AG04450 (cell line): ENCODE data around the gene FBXO15. TPM values are rescaled to one million over a fixed set of nuclear protein-coding genes. Genes with fewer than 3 reads are reported as not detected.

ENCODE experiments used
- CTCF ChIA-PET: fragments of 300-600, 350-600 bp; formaldehyde crosslinking; extraction: SDS; loops from one replicate; lab custom pipeline; 2022; ENCODE audit warnings: antibody characterized with exemption, inconsistent platforms; lab: Charles Lee
- POLR2A ChIA-PET: fragments of 350-600 bp; formaldehyde crosslinking; extraction: SDS; loops from one replicate; lab custom pipeline; 2021; ENCODE audit warnings: antibody characterized with exemption, inconsistent platforms; lab: Yijun Ruan, JAX
- DNase-seq: peaks from one replicate; pipeline ENCODE4 v3.0.0-alpha.2; 2011; ENCODE audit warnings: low read depth, low spot score
- H3K27ac ChIP-seq: one replicate; pipeline ENCODE4 v1.5.1; 2012; ENCODE audit warnings: low read depth, low read length, control low read depth
- H3K27me3 ChIP-seq: one replicate; pipeline ENCODE4 v1.6.0; 2012; ENCODE audit warnings: low read length; ENCODE audit not compliant: control insufficient read depth, insufficient read depth
- H3K4me3 ChIP-seq: 2 replicates; pipeline ENCODE4 v1.5.1; 2011; ENCODE audit warnings: mild to moderate bottlenecking, low read depth, low read length, control low read depth
- H3K9me3 ChIP-seq: 2 replicates; pipeline ENCODE4 v1.5.1; 2012; ENCODE audit warnings: low read length; ENCODE audit not compliant: control insufficient read depth, insufficient read depth
- polyA plus RNA-seq: library from polyadenylated mRNA; depleted of rRNA; stranded (reverse); fragments of >200 nt; gene quantifications from 2 replicates; pipeline ENCODE4 v1.2.3, GENCODE V29; 2011
- TF ChIP-seq, protein P1 (sequence below): IDR thresholded peaks from 2 replicates; pipeline ENCODE4 v1.5.1; 2011; ENCODE audit warnings: low read depth, low read length, control low read depth, inconsistent platforms

Gene FBXO15
- polyA plus RNA-seq, 1 experiment, result 1.4 TPM

DNA sequence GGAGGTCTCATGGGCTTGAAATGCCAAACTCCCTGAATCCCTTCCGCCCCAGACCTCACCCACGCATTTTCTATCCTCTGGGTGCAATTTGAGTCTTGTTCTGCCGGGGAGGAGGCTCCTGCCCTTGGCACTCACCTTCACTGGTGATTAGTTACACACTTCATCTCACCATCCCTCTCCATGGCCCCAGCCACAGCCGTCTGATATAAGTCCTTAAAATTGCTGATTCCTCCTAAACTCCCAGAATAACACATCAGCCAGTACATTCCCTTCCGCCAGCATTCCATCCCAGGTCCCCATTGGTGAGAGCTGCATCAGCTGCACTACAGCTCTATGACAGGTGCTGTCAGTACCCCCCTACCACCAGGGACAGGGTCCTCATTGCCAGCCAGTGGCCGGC, 4.6 kb upstream of the FBXO15 start:
- POLR2A ChIA-PET, result no interaction called here
- no peaks in the 10 kb centered on the region for H3K27me3 ChIP-seq
- no peak overlapping the region for H3K27ac ChIP-seq
- no peaks in the 10 kb centered on the region for H3K9me3 ChIP-seq
- TF ChIP-seq, protein P1, sequence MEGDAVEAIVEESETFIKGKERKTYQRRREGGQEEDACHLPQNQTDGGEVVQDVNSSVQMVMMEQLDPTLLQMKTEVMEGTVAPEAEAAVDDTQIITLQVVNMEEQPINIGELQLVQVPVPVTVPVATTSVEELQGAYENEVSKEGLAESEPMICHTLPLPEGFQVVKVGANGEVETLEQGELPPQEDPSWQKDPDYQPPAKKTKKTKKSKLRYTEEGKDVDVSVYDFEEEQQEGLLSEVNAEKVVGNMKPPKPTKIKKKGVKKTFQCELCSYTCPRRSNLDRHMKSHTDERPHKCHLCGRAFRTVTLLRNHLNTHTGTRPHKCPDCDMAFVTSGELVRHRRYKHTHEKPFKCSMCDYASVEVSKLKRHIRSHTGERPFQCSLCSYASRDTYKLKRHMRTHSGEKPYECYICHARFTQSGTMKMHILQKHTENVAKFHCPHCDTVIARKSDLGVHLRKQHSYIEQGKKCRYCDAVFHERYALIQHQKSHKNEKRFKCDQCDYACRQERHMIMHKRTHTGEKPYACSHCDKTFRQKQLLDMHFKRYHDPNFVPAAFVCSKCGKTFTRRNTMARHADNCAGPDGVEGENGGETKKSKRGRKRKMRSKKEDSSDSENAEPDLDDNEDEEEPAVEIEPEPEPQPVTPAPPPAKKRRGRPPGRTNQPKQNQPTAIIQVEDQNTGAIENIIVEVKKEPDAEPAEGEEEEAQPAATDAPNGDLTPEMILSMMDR, result no peak
- no peak overlapping the region for H3K4me3 ChIP-seq
- CTCF ChIA-PET, result interaction anchor here (0.6 to 2.2 kb wide), 4 partner anchors 10 to 351 kb away, joined by 3 to 7 read pairs (median 4); no protein-coding TSS in a partner anchor
- no peak for DNase-seq

DNA sequence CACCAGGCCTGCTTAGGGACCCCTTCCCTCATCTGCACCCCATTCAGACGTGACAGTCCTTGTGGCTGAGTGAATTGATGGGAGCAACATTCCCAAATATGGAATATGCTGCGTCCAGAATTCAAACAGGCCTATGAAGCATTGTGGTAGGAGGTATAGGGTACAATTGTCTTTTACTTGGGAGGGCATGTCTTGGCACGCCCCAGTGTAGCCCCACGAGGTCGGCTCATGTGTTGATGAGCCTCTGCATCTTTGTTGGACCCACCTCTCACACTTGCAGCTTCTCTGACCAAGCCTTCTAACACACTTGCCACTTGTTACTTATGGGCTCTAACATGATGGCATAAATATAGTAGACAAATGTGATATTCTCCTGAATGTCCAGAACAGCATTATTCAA, 2.2 kb upstream of the FBXO15 start:
- ChIA-PET CTCF (no interaction called here), POLR2A (no interaction called here)
- no peak overlapping the region for H3K27ac ChIP-seq
- TF ChIP-seq, protein P1, result no peak
- H3K9me3 ChIP-seq, result no peaks in the 10 kb centered on the region
- no peak for DNase-seq
- H3K4me3 ChIP-seq, result peak overlapping the region; percentile 43
- H3K27me3 ChIP-seq, result no peaks in the 10 kb centered on the region

DNA sequence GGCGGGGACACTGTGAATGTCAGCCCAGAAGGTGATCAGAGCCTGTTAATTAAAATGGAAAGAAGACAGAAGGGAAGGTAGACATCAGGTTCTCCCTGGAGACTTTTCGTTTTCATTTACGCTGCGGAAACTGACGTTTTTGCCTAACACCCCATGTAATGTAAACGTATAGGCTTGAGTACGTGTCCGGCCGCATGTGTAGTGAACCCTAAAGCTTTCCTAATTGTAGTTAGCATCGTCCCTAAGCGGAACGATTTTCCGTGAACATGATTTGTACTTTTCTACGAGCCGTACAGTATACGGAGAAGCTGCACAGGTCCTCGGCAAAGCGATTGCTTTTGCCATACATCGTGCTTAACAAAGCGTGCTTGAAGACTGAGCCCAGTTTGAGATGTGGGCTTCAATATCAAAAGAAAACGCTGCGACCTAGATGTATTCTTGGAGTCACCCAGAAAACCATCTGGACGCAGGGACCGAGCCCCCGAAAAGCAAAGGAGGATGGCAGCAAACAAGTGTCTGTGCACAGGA, 973 bp upstream of the FBXO15 start:
- no peaks in the 10 kb centered on the region for H3K9me3 ChIP-seq
- CTCF ChIA-PET, result no interaction called here
- peak overlapping the region; percentile 99 for H3K4me3 ChIP-seq
- DNase-seq, result no peak
- H3K27me3 ChIP-seq, result no peaks in the 10 kb centered on the region
- POLR2A ChIA-PET, result no interaction called here
- TF ChIP-seq, protein P1, result no peak
- peak overlapping the region; percentile 31 for H3K27ac ChIP-seq

DNA sequence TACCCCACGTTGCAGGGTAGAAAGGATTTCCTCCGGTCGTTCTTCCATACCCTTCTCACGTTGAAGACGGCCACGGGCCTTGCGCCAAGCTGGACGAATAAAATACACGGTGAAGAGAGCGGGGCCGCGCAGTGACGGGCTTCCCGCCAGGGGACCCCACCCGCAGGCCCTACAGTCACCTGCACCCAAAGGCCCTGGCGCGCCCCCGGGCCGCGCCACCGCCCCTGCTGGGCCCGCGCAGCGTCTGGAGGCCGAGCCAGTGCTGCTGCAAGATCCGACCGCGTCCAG, 199 bp downstream of the FBXO15 start:
- peak overlapping the region; percentile 95 for H3K27ac ChIP-seq
- no peaks in the 10 kb centered on the region for H3K9me3 ChIP-seq
- DNase-seq, result no peak
- peak overlapping the region; percentile 81 for H3K4me3 ChIP-seq
- CTCF ChIA-PET, result interaction anchor here (0.7 kb wide), 1 partner anchor 1339 kb away, joined by 4 read pairs; no protein-coding TSS in a partner anchor
- H3K27me3 ChIP-seq, result no peaks in the 10 kb centered on the region
- POLR2A ChIA-PET, result interaction anchor here (0.6 kb wide), 1 partner anchor 13 kb away, joined by 3 read pairs; no protein-coding TSS in a partner anchor
- TF ChIP-seq, protein P1, result no peak

DNA sequence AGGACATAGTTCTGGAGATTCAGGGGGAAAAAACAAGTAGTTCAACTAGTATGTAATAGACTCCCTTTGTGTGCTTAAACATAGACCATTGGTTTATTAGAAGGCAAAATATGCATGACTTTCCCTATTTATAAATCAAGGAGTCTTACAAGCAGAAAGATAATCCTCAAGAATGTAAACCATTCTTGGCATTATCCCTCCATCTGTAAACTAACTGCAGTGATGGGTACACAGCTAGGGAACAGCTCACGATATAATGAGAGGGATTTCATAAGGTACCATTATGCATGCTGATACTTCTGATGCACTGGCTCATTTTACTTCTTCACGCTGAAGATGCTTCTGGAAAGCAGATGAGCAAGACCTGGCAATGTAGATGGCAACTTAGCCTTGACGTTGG, 878 bp downstream of the FBXO15 start:
- Histone ChIP-seq H3K27me3 (no peaks in the 10 kb centered on the region), H3K4me3 (peak overlapping the region; percentile 81), H3K27ac (peak overlapping the region; percentile 57), H3K9me3 (no peaks in the 10 kb centered on the region)
- TF ChIP-seq, protein P1, result no peak
- ChIA-PET POLR2A (interaction anchor here (0.6 to 1.0 kb wide), 2 partner anchors 14 to 43 kb away, joined by 3 read pairs; no protein-coding TSS in a partner anchor), CTCF (interaction anchor here (0.5 kb wide), 1 partner anchor 108 kb away, joined by 3 read pairs; no protein-coding TSS in a partner anchor)
- peak; percentile 83 for DNase-seq
